K562 (cell line): Measurements from ENCODE around the gene PHACTR2. TPM values are rescaled to one million over a fixed set of nuclear protein-coding genes. Genes with fewer than 3 reads are reported as not detected.

ENCODE experiments used
- ATAC-seq: fragments of 200-7000 bp; cut with Tn5 transposase; 3 replicates; pipeline ENCODE4 v1.9.1; 2020; ENCODE audit warnings: moderate library complexity
- BruUV-seq: library from RNA; stranded (reverse); fragments of 400-500 nt; replicated peaks from 2 replicates; lab custom pipeline; 2021; lab: Mats Ljungman, UMichigan
- CTCF ChIA-PET: fragments of 300-600 bp; formaldehyde crosslinking; extraction: SDS; loops from one replicate; lab custom pipeline; 2021; ENCODE audit warnings: low intra/inter-chr PET ratio; lab: Yijun Ruan, JAX
- POLR2A ChIA-PET: fragments of 300-600, 350-650 bp; sonication (Branson Sonifier 250); formaldehyde crosslinking; extraction: SDS; loops from one replicate; lab custom pipeline; 2021; ENCODE audit warnings: antibody characterized with exemption, inconsistent platforms; lab: Yijun Ruan, JAX
- DNase-seq, 4 experiments: peaks; one replicate each; pipeline versions ENCODE4 v3.0.0 to v3.0.0-alpha.2; 2011 to 2018; ENCODE audit warnings: low spot score in 3 of 4, mixed read lengths in 3 of 4; ENCODE audit errors: extremely low read depth in 1 of 4
- FAIRE-seq: peaks from 2 replicates; lab custom pipeline; 2011; peaks lifted over from hg19 to GRCh38; lab: Jason Lieb, UNC
- H2AFZ ChIP-seq: 2 replicates; pipeline ENCODE4 v1.6.0; 2011; ENCODE audit warnings: low read depth, low read length, control low read depth, inconsistent platforms
- H3K27ac ChIP-seq: fragments of 200-600 bp; 3 replicates; pipeline ENCODE4 v1.8.0; 2011; ENCODE audit warnings: low read depth, mild to moderate bottlenecking, control low read depth, inconsistent platforms, low read length, moderate library complexity, mixed read lengths; ENCODE audit errors: extremely low read depth
- H3K27me3 ChIP-seq, 2 experiments: fragments of 300-600 bp in 1 of 2; 2 replicates in 1 of 2; 3 replicates in 1 of 2; pipeline versions ENCODE4 v1.6.0 to v1.8.0; 2011; ENCODE audit warnings: inconsistent platforms in 2 of 2, low read length in 2 of 2, mild to moderate bottlenecking in 1 of 2, mixed read lengths in 1 of 2, moderate library complexity in 1 of 2; ENCODE audit not compliant: control insufficient read depth in 2 of 2, insufficient read depth in 2 of 2
- H3K36me3 ChIP-seq: fragments of 300-600 bp; 3 replicates; pipeline ENCODE4 v1.8.0; 2011; ENCODE audit warnings: mild to moderate bottlenecking, low read length, inconsistent platforms; ENCODE audit not compliant: control insufficient read depth, insufficient read depth
- H3K4me1 ChIP-seq, 2 experiments: fragments of 200-600 bp in 1 of 2; replicated peaks in 1 of 2; 2 replicates in 1 of 2; 3 replicates in 1 of 2; pipeline versions ENCODE4 v1.5.1 to v1.8.0; 2011; ENCODE audit warnings: inconsistent platforms in 2 of 2, low read length in 2 of 2, mild to moderate bottlenecking in 1 of 2, mixed read lengths in 1 of 2, moderate library complexity in 1 of 2; ENCODE audit not compliant: control insufficient read depth in 2 of 2, insufficient read depth in 2 of 2
- H3K4me2 ChIP-seq: 2 replicates; pipeline ENCODE4 v1.6.1; 2011; ENCODE audit warnings: low read length, control low read depth, inconsistent platforms, mixed read lengths; ENCODE audit not compliant: insufficient read depth
- H3K4me3 ChIP-seq: fragments of 200-600 bp; sonication (generic), shearing (Covaris generic); 2 replicates; pipeline ENCODE4 v1.5.1; 2016; ENCODE audit warnings: control low read depth, inconsistent platforms
- H3K79me2 ChIP-seq: fragments of 200-600 bp; 3 replicates; pipeline ENCODE4 v1.8.0; 2011; ENCODE audit warnings: low read length, inconsistent platforms; ENCODE audit not compliant: control insufficient read depth, insufficient read depth
- H3K9ac ChIP-seq, 2 experiments: 2 replicates each; pipeline versions ENCODE4 v1.6.0 to v1.6.1; 2011; ENCODE audit warnings: low read depth in 2 of 2, low read length in 2 of 2, control low read depth in 1 of 2, inconsistent platforms in 1 of 2, mild to moderate bottlenecking in 1 of 2, mixed read lengths in 1 of 2; ENCODE audit not compliant: insufficient read depth in 1 of 2
- H3K9me1 ChIP-seq: one replicate; pipeline ENCODE4 v1.6.0; 2011; ENCODE audit warnings: inconsistent platforms, mild to moderate bottlenecking, low read length, moderate library complexity; ENCODE audit not compliant: control insufficient read depth, insufficient read depth
- H3K9me3 ChIP-seq: replicated peaks from 2 replicates; pipeline ENCODE4 v1.5.1; 2011; ENCODE audit warnings: low read depth, low read length, inconsistent platforms; ENCODE audit not compliant: control insufficient read depth, insufficient read depth
- H4K20me1 ChIP-seq: replicated peaks from 2 replicates; pipeline ENCODE4 v1.6.1; 2011; ENCODE audit warnings: low read length, inconsistent platforms, mixed read lengths; ENCODE audit not compliant: control insufficient read depth, insufficient read depth
- ARHGAP35 ChIP-seq: fragments of 450-650 bp; IDR thresholded peaks from 2 replicates; pipeline ENCODE4 v1.6.1; 2018; ENCODE audit not compliant: partially characterized antibody
- BACH1 ChIP-seq: fragments of 200-800 bp; sonication (Bioruptor generic); IDR thresholded peaks from 2 replicates; pipeline ENCODE4 v1.6.1; 2016; ENCODE audit warnings: missing genetic modification characterization, missing compliant biosample characterization
- ETV6 ChIP-seq, 3 experiments: fragments of 150-350 bp in 1 of 3; sonication (generic) in 1 of 3; formaldehyde crosslinking in 1 of 3; IDR thresholded peaks; 2 replicates each; pipeline versions ENCODE4 v1.6.1 to v1.8.0; 2014 to 2022; ENCODE audit warnings: borderline replicate concordance in 2 of 3, low read depth in 2 of 3, antibody characterized with exemption in 1 of 3, low read length in 1 of 3, mild to moderate bottlenecking in 1 of 3, missing genetic modification reagents in 1 of 3
- GATAD2A ChIP-seq: fragments of 450-650 bp; IDR thresholded peaks from 2 replicates; pipeline ENCODE4 v1.6.1; 2017
- MNT ChIP-seq, 2 experiments: fragments of 450-650 bp; conservative IDR thresholded peaks; 2 replicates each; pipeline ENCODE4 v1.6.1; 2017; ENCODE audit warnings: mild to moderate bottlenecking in 2 of 2, moderate library complexity in 2 of 2
- PHF21A ChIP-seq: fragments of 450-650 bp; IDR thresholded peaks from 2 replicates; pipeline ENCODE4 v1.6.1; 2017; ENCODE audit warnings: low read depth, borderline replicate concordance
- PHF8 ChIP-seq: fragments of 200-600 bp; sonication (generic); IDR thresholded peaks from 2 replicates; pipeline ENCODE4 v1.6.1; 2012; ENCODE audit warnings: mixed run types, mild to moderate bottlenecking, inconsistent platforms, low read length, moderate library complexity, borderline replicate concordance
- ZNF740 ChIP-seq, 3 experiments: fragments of 200-800 bp in 1 of 3; sonication (Bioruptor generic) in 1 of 3; sonication (generic) in 1 of 3; formaldehyde crosslinking in 1 of 3; IDR thresholded peaks; 2 replicates each; pipeline versions ENCODE4 v1.6.1 to v1.8.0; 2016 to 2022; ENCODE audit warnings: mild to moderate bottlenecking in 2 of 3, missing compliant biosample characterization in 2 of 3, missing genetic modification characterization in 2 of 3, missing genetic modification reagents in 1 of 3
- WGBS: fragments of 100-300 bp; shearing (Covaris generic); methylation state at CpG from one replicate; pipeline ENCODE4 v1.1.6; 2016; ENCODE audit warnings: low coverage, mixed read lengths; ENCODE audit not compliant: insufficient coverage; ENCODE audit errors: missing lambda C conversion rate; 5-methylcytosine and 5-hydroxymethylcytosine counted together
- in situ Hi-C: fragments of 300-500 bp; cut with MboI; formaldehyde crosslinking; loops from 4 replicates; pipeline ENCODE4 v1.15.0; 2018; ENCODE audit warnings: inconsistent platforms, mixed read lengths
- intact Hi-C: fragments of 100-400 bp; cut with micrococcal nuclease; formaldehyde crosslinking; loops from 2 replicates; pipeline ENCODE4 v1.14.2; 2022
- polyA plus RNA-seq, 8 experiments: library from polyadenylated mRNA; depleted of rRNA in 4 of 8; stranded (reverse) in 5 of 8; unstranded in 3 of 8; fragments of >200 nt; fragmentation: Nextera tagmentation in 2 of 8; fragmentation: Illumina TruSeq in 1 of 8; extraction: Ambion mirVana in 2 of 8; extraction: Trizol in 1 of 8; gene quantifications; 2 replicates each; pipeline versions ENCODE4 v1.2.1 to v1.2.3, GENCODE V29; 2011 to 2014; ENCODE audit warnings: inconsistent platforms in 1 of 8, missing spikeins in 1 of 8
- total RNA-seq, 7 experiments: library from RNA; depleted of rRNA in 6 of 7; stranded (reverse); fragments of >200 nt in 6 of 7; fragmentation: Illumina TruSeq in 2 of 7; extraction: Trizol in 2 of 7; gene quantifications; 2 replicates each; pipeline versions ENCODE4 v1.2.1 to v1.2.3, GENCODE V29; 2011 to 2021; ENCODE audit warnings: low replicate concordance in 1 of 7

The PHACTR2 gene
- total and polyA plus RNA-seq, 9 of the 15 experiments (the other 6 are each of a cell fraction or from before 2014, with no cell fraction given), result 5.3 to 52.5 (median 22.9) TPM

- Histone ChIP-seq H3K9me1 (no peaks in the 10 kb centered on the region), H2AFZ (no peak overlapping the region), H3K4me2 (no peak overlapping the region), H3K9ac (no peak overlapping the region), H3K36me3 (no peaks in the 10 kb centered on the region), H3K4me1 (peaks cover 0 to 11% of the 10 kb centered on the region in 2 experiments; a peak in 3 of 5 replicates), H3K27ac (no peak overlapping the region), H4K20me1 (no peaks in the 10 kb centered on the region), H3K79me2 (no peaks in the 10 kb centered on the region), H3K4me3 (no peak overlapping the region), H3K27me3 (no peaks in the 10 kb centered on the region), H3K9me3 (no peaks in the 10 kb centered on the region)
- no peak for ATAC-seq
- TF ChIP-seq PHF8 (no peak), MNT (conservative IDR thresholded peaks at IDR 0.05) (no peak), BACH1 (no peak), GATAD2A (no peak), ARHGAP35 (no peak), ETV6 (IDR thresholded peaks at IDR 0.05; ENCODE audit: borderline replicate concordance in 1 of 2, low read depth in 2 of 2, low read length in 1 of 2) (no peak), ETV6 (CRISPR knock-in tag; IDR thresholded peaks at IDR 0.05; ENCODE audit: borderline replicate concordance) (no peak), PHF21A (no peak), ZNF740 (CRISPR knock-in tag; IDR thresholded peaks at IDR 0.05) (no peak), ZNF740 (tag; IDR thresholded peaks at IDR 0.05) (no peak)
- ChIA-PET CTCF (no interaction called here), POLR2A (interaction anchor here (1.1 to 1.8 kb wide), 2 partner anchors 9 to 144 kb away, joined by 3 to 8 read pairs; partner anchors contain the start of gene LTV1)
- 66% methylated on average over 3 of the region's 3 CpGs for WGBS
- no TSS peak for BruUV-seq
- FAIRE-seq, result no peak
- intact Hi-C loops, result no loop called here
- no peak for DNase-seq
- in situ Hi-C loops, result no loop called here
Observed at GRCh38 chr6:143699430-143699825, 21.7 kb downstream of the PHACTR2 start.
